Chondrocyte (in vitro differentiated cells): ENCODE data around the gene KLHL11. TPM values are rescaled to one million over a fixed set of nuclear protein-coding genes. Genes with fewer than 3 reads are reported as not detected.
"Not testable (repeated sequence)": the region's sequence is repeated elsewhere in the genome, so short reads cannot be mapped to it uniquely, and the experiment has no call there.

Experiments used
- DNase-seq: peaks from one replicate; pipeline ENCODE4 v3.0.0; 2021; ENCODE audit warnings: mixed read lengths, low spot score
- H3K27ac Mint-ChIP-seq: one replicate; pipeline ENCODE4 v1.8.0; 2021; ENCODE audit warnings: mild to moderate bottlenecking, moderate library complexity, mixed read lengths; ENCODE audit not compliant: unreplicated experiment
- H3K27me3 Mint-ChIP-seq: 2 replicates; pipeline ENCODE4 v1.8.0; 2021; ENCODE audit warnings: low read depth, mixed read lengths
- H3K36me3 Mint-ChIP-seq: 2 replicates; pipeline ENCODE4 v1.8.0; 2021; ENCODE audit warnings: low read depth, mixed read lengths
- H3K4me1 Mint-ChIP-seq: 2 replicates; pipeline ENCODE4 v1.8.0; 2021; ENCODE audit warnings: low read depth, mild to moderate bottlenecking, mixed read lengths
- H3K4me3 Mint-ChIP-seq: one replicate; pipeline ENCODE4 v1.8.0; 2021; ENCODE audit warnings: mild to moderate bottlenecking, moderate library complexity, mixed read lengths; ENCODE audit not compliant: unreplicated experiment
- H3K9me3 Mint-ChIP-seq: 2 replicates; pipeline ENCODE4 v1.8.0; 2021; ENCODE audit warnings: low read depth, mixed read lengths
- CTCF ChIP-seq: fragments of 200-600 bp; sonication (generic); IDR thresholded peaks from 2 replicates; pipeline ENCODE4 v1.5.0; 2021; ENCODE audit warnings: antibody characterized with exemption, mild to moderate bottlenecking, moderate library complexity
- total RNA-seq: library from RNA; stranded (reverse); gene quantifications from 3 replicates; pipeline ENCODE4 v1.2.1, GENCODE V29; 2021

KLHL11 gene
- total RNA-seq, 1 donor from 2014 or later = 15.3 TPM

DNA sequence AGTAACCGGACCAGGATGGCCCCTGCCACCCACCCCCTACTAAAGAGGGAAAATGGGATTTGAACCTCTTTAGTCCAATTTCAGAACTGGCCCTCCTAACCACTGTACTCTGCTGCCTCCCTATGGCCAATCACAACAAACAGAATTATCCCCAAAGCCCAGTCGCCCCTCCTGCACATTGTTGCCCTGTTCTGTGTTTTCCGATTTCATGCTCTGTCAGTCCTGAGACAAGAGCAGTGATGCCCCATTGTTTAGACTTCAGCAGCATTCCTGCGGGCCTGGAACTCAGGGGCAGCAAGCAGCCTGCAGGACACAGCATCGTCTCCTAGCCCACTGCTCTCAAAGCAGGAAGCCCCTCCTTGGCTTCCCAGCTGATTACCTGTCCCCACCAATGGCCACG lies 20.5 kb upstream of the KLHL11 start:
- no peak overlapping the region for H3K4me3 Mint-ChIP-seq
- peaks cover 41% of the 10 kb centered on the region for H3K36me3 Mint-ChIP-seq
- no peaks in the 10 kb centered on the region for H3K27me3 Mint-ChIP-seq
- no peaks in the 10 kb centered on the region for H3K4me1 Mint-ChIP-seq
- no peaks in the 10 kb centered on the region for H3K9me3 Mint-ChIP-seq
- no peak for DNase-seq
- peak; percentile 51 for TF ChIP-seq CTCF
- no peak overlapping the region for H3K27ac Mint-ChIP-seq

- Mint-ChIP-seq H3K4me3 (no peak overlapping the region), H3K27me3 (no peaks in the 10 kb centered on the region), H3K36me3 (peaks cover 45% of the 10 kb centered on the region), H3K27ac (no peak overlapping the region), H3K4me1 (no peaks in the 10 kb centered on the region), H3K9me3 (no peaks in the 10 kb centered on the region)
- DNase-seq = no peak
- TF ChIP-seq CTCF = no peak
Measured at GRCh38 chr17:41882756-41883155, 17.5 kb upstream of the KLHL11 start.

DNA sequence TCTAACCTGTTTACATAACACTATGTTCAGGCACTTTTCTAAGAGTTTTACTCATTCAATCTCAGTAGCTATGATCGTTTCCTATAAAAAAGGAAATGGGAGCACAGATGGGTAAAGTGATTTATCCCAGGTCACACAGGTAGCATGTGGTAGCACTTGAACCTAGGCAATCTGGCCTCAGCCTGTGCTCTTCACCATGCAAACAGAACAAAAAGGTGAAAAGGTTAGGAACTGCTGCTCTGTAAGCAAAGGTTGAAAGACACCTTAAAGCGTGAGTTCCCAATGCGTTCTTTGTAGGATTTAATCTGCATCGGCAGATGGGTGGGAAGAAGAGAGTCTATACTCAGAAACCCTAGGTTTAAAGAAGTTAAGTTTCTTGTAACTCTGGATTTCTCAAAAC lies 14.9 kb upstream of the KLHL11 start:
- no peaks in the 10 kb centered on the region for H3K4me1 Mint-ChIP-seq
- no peak for DNase-seq
- no peak for TF ChIP-seq CTCF
- no peaks in the 10 kb centered on the region for H3K27me3 Mint-ChIP-seq
- no peaks in the 10 kb centered on the region for H3K9me3 Mint-ChIP-seq
- no peak overlapping the region for H3K4me3 Mint-ChIP-seq
- H3K36me3 Mint-ChIP-seq = peaks cover 33% of the 10 kb centered on the region
- H3K27ac Mint-ChIP-seq = no peak overlapping the region

GRCh38 chr17:41874293-41874670 lies 9.1 kb upstream of the KLHL11 start:
- DNase-seq, H3K27ac Mint-ChIP-seq, H3K9me3 Mint-ChIP-seq, H3K4me1 Mint-ChIP-seq, H3K4me3 Mint-ChIP-seq, H3K27me3 Mint-ChIP-seq: not testable (repeated sequence)
- H3K36me3 Mint-ChIP-seq = peaks cover 42% of the 10 kb centered on the region

DNA sequence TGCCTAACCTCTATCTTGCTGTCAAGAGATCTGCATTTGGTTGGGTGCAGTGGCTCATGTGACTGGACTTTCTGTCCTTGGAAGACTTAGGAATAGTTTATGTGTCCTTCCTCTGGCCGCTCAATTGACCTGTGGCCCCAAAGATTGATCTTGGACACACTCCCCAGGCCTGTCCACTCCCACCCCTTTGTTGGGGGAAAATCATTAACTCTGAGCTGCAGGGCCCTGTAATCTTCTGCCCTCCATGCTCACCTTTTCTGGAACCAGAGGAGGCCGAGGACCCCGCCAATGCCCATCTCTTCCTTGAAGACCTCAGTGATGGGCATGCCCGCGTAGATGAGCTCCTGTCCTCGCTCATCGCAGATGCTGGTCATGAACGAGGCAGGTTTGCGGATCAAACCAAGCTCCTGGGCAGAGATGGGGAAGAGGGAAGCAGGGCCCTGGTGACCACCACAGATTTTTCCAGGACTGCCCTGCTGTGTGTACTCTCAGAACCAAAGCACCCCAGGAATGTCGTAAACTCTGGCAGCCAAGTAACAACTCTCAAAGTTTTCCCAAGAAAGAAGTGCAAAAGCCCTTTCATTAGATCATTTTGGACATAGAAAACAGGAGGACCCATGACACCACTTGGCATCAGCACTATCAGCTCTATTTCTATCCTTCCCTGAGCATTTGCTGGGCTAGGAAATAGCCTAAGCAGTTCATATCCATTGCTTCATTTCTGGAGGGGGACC lies 8.5 kb upstream of the KLHL11 start:
- no peak for TF ChIP-seq CTCF
- Mint-ChIP-seq H3K27ac (no peak overlapping the region), H3K36me3 (peaks cover 42% of the 10 kb centered on the region)

GRCh38 chr17:41871789-41872188 lies 6.6 kb upstream of the KLHL11 start:
- Mint-ChIP-seq H3K4me3 (no peak overlapping the region), H3K4me1 (no peaks in the 10 kb centered on the region), H3K36me3 (peaks cover 43% of the 10 kb centered on the region), H3K9me3 (no peaks in the 10 kb centered on the region), H3K27me3 (no peaks in the 10 kb centered on the region), H3K27ac (peak overlapping the region; percentile 45)
- no peak for DNase-seq
- TF ChIP-seq CTCF = no peak

More for the DNA sequence above, 8.5 kb upstream of the KLHL11 start:
- DNase-seq = no peak
- Mint-ChIP-seq H3K4me3 (no peak overlapping the region), H3K27me3 (no peaks in the 10 kb centered on the region), H3K9me3 (no peaks in the 10 kb centered on the region), H3K4me1 (no peaks in the 10 kb centered on the region)
